Measurements from ENCODE around the gene ZNF385D. TPM values are rescaled to one million over a fixed set of nuclear protein-coding genes. Genes with fewer than 3 reads are reported as not detected.
"Not testable (repeated sequence)": the region's sequence is repeated elsewhere in the genome, so short reads cannot be mapped to it uniquely, and the experiment has no call there.

The ZNF385D gene
- polyA plus RNA-seq, 1 donor (not counting 4 experiments of a cell fraction or from before 2014, with no cell fraction given) = 0.46 TPM

GRCh38 chr3:21390136-21390535, 360.9 kb downstream of the ZNF385D start:
- Histone ChIP-seq H3K9me3 (ENCODE audit: control insufficient read depth, low read depth, low read length) (no peaks in the 10 kb centered on the region), H3K4me1 (ENCODE audit: control insufficient read depth, extremely low read depth, insufficient read depth, low read length) (no peaks in the 10 kb centered on the region), H3K9ac (ENCODE audit: control insufficient read depth, extremely low read depth, insufficient read depth, low read length) (no peak overlapping the region), H3K4me3 (ENCODE audit: control insufficient read depth in 2 of 3, extremely low read depth in 1 of 3, insufficient read depth in 2 of 3, low read depth in 1 of 3, low read length in 3 of 3) (no peak overlapping the region), H2AFZ (ENCODE audit: control insufficient read depth, low read length) (no peak overlapping the region), H3K4me2 (ENCODE audit: control insufficient read depth, extremely low read depth, insufficient read depth, low read depth, low read length) (no peak overlapping the region), H3K36me3 (ENCODE audit: control insufficient read depth in 2 of 2, extremely low read depth in 1 of 2, insufficient read depth in 2 of 2, low read length in 2 of 2) (no peaks in the 10 kb centered on the region), H3K79me2 (ENCODE audit: control insufficient read depth, insufficient read depth, low read length) (no peaks in the 10 kb centered on the region), H3K9me1 (ENCODE audit: control insufficient read depth, extremely low read depth, insufficient read depth, low read length) (no peaks in the 10 kb centered on the region), H3K27me3 (ENCODE audit: control insufficient read depth, extremely low read depth, insufficient read depth, low read length) (no peaks in the 10 kb centered on the region), H4K20me1 (ENCODE audit: control insufficient read depth, extremely low read depth, insufficient read depth, low read length) (no peaks in the 10 kb centered on the region), H3K27ac (ENCODE audit: control insufficient read depth, insufficient read depth, low read length) (no peak overlapping the region)
- TF ChIP-seq CTCF (optimal IDR thresholded peaks at IDR 0.05 in 1 of 3, IDR thresholded peaks at IDR 0.05 in 1 of 3, conservative IDR thresholded peaks at IDR 0.05 in 1 of 3; ENCODE audit: extremely low read depth in 1 of 3, insufficient read depth in 2 of 3, low read length in 3 of 3) (no peak), EZH2 (IDR thresholded peaks at IDR 0.05; ENCODE audit: low read length) (no peak)
- FAIRE-seq (no peak), DNase-seq (ENCODE audit: low read depth, low spot score) (no peak)
- dilution Hi-C loops (cut with MboI; ENCODE audit: extremely low pct_ligation_motif_present, low sequenced_read_pairs) = no loop called here

GRCh38 chr3:21387142-21387826, 363.7 kb downstream of the ZNF385D start:
- H3K9me3 ChIP-seq (ENCODE audit: control insufficient read depth, low read depth, low read length); H4K20me1 ChIP-seq (ENCODE audit: control insufficient read depth, extremely low read depth, insufficient read depth, low read length); H3K79me2 ChIP-seq (ENCODE audit: control insufficient read depth, insufficient read depth, low read length); H3K36me3 ChIP-seq (ENCODE audit: control insufficient read depth in 2 of 2, extremely low read depth in 1 of 2, insufficient read depth in 2 of 2, low read length in 2 of 2); dilution Hi-C loops (cut with MboI; ENCODE audit: extremely low pct_ligation_motif_present, low sequenced_read_pairs); FAIRE-seq; DNase-seq (ENCODE audit: low read depth, low spot score); H3K4me2 ChIP-seq (ENCODE audit: control insufficient read depth, extremely low read depth, insufficient read depth, low read depth, low read length); H2AFZ ChIP-seq (ENCODE audit: control insufficient read depth, low read length); H3K27ac ChIP-seq (ENCODE audit: control insufficient read depth, insufficient read depth, low read length); H3K4me3 ChIP-seq (ENCODE audit: control insufficient read depth in 2 of 3, extremely low read depth in 1 of 3, insufficient read depth in 2 of 3, low read depth in 1 of 3, low read length in 3 of 3); H3K9me1 ChIP-seq (ENCODE audit: control insufficient read depth, extremely low read depth, insufficient read depth, low read length); H3K4me1 ChIP-seq (ENCODE audit: control insufficient read depth, extremely low read depth, insufficient read depth, low read length); H3K9ac ChIP-seq (ENCODE audit: control insufficient read depth, extremely low read depth, insufficient read depth, low read length); H3K27me3 ChIP-seq (ENCODE audit: control insufficient read depth, extremely low read depth, insufficient read depth, low read length): not testable (repeated sequence)

- H2AFZ ChIP-seq (ENCODE audit: control insufficient read depth, low read length); DNase-seq (ENCODE audit: low read depth, low spot score); H3K79me2 ChIP-seq (ENCODE audit: control insufficient read depth, insufficient read depth, low read length); H3K36me3 ChIP-seq (ENCODE audit: control insufficient read depth in 2 of 2, extremely low read depth in 1 of 2, insufficient read depth in 2 of 2, low read length in 2 of 2); FAIRE-seq; H3K27ac ChIP-seq (ENCODE audit: control insufficient read depth, insufficient read depth, low read length); H3K4me2 ChIP-seq (ENCODE audit: control insufficient read depth, extremely low read depth, insufficient read depth, low read depth, low read length); H3K4me1 ChIP-seq (ENCODE audit: control insufficient read depth, extremely low read depth, insufficient read depth, low read length); H3K27me3 ChIP-seq (ENCODE audit: control insufficient read depth, extremely low read depth, insufficient read depth, low read length); H4K20me1 ChIP-seq (ENCODE audit: control insufficient read depth, extremely low read depth, insufficient read depth, low read length); H3K9me3 ChIP-seq (ENCODE audit: control insufficient read depth, low read depth, low read length); H3K9ac ChIP-seq (ENCODE audit: control insufficient read depth, extremely low read depth, insufficient read depth, low read length); H3K4me3 ChIP-seq (ENCODE audit: control insufficient read depth in 2 of 3, extremely low read depth in 1 of 3, insufficient read depth in 2 of 3, low read depth in 1 of 3, low read length in 3 of 3); H3K9me1 ChIP-seq (ENCODE audit: control insufficient read depth, extremely low read depth, insufficient read depth, low read length); dilution Hi-C loops (cut with MboI; ENCODE audit: extremely low pct_ligation_motif_present, low sequenced_read_pairs): not testable (repeated sequence)
Measured at GRCh38 chr3:21378036-21378435, 373.0 kb downstream of the ZNF385D start.

Measured in keratinocyte (primary cell).